Heart left ventricle (tissue), 16 donors: ENCODE results near the gene ZNF79. TPM values are rescaled to one million over a fixed set of nuclear protein-coding genes. Genes with fewer than 3 reads are reported as not detected.

ENCODE experiments used
- ATAC-seq, 4 donors: fragments of 200-7000 bp; cut with Tn5 transposase; one replicate each; pipeline ENCODE4 v1.9.1; 2020 to 2022; ENCODE audit warnings: moderate library complexity in 4 of 4, mild to moderate bottlenecking in 3 of 4, moderate number of reproducible peaks in 1 of 4
- DNase-seq, 5 donors: peaks; one replicate each; pipeline ENCODE4 v3.0.0-alpha.2; 2020
- H3K27ac ChIP-seq, 12 donors: fragments of 200-600 bp; sonication (generic) in 4 of 12; one replicate each; pipeline versions ENCODE4 v1.5.0 to v1.8.0; 2016 to 2022; ENCODE audit warnings: mild to moderate bottlenecking in 2 of 12
- H3K27me3 ChIP-seq, 9 donors: fragments of 200-600 bp; sonication (generic) in 2 of 9; one replicate each; pipeline versions ENCODE4 v1.5.1 to v1.8.0; 2016 to 2022; ENCODE audit warnings: mild to moderate bottlenecking in 3 of 9
- H3K36me3 ChIP-seq, 9 donors: fragments of 200-600 bp; sonication (generic) in 2 of 9; one replicate each; pipeline versions ENCODE4 v1.5.0 to v1.8.0; 2018 to 2022; ENCODE audit warnings: mild to moderate bottlenecking in 2 of 9
- H3K4me1 ChIP-seq, 12 donors: fragments of 200-600 bp; sonication (generic) in 4 of 12; one replicate each; pipeline versions ENCODE4 v1.5.0 to v1.8.0; 2016 to 2022; ENCODE audit warnings: mild to moderate bottlenecking in 3 of 12
- H3K4me3 ChIP-seq, 12 donors: fragments of 200-600 bp; sonication (generic) in 4 of 12; one replicate each; pipeline versions ENCODE4 v1.5.0 to v1.8.0; 2017 to 2022; ENCODE audit warnings: mild to moderate bottlenecking in 9 of 12, moderate library complexity in 4 of 12
- H3K9me3 ChIP-seq, 12 donors: fragments of 200-600 bp; sonication (generic) in 4 of 12; one replicate each; pipeline versions ENCODE4 v1.5.0 to v1.8.0; 2016 to 2022; ENCODE audit warnings: mild to moderate bottlenecking in 1 of 12
- CTCF ChIP-seq, 12 donors: fragments of 200-600 bp; sonication (generic) in 4 of 12; IDR thresholded peaks; one replicate each; pipeline versions ENCODE4 v1.5.0 to v1.8.0; 2018 to 2022; ENCODE audit warnings: antibody characterized with exemption in 12 of 12, mild to moderate bottlenecking in 5 of 12
- POLR2A ChIP-seq, 2 donors: fragments of 450-650 bp; IDR thresholded peaks; one replicate each; pipeline ENCODE4 v1.6.1; 2017; ENCODE audit warnings: antibody characterized with exemption in 2 of 2, mild to moderate bottlenecking in 2 of 2, moderate library complexity in 2 of 2
- WGBS, 4 donors: extraction: QIAGEN DNeasy Blood & Tissue Kit in 2 of 4; methylation state at CpG; one replicate each; pipeline versions ENCODE4 v1.1.5 to v1.1.7; 2013 to 2018; 5-methylcytosine and 5-hydroxymethylcytosine counted together
- intact Hi-C, 10 donors: fragments of 100-400 bp; cut with DNase I; formaldehyde crosslinking; loops; one replicate each; pipeline versions ENCODE4 v1.11.1 to v1.14.2; 2022
- polyA plus RNA-seq, 2 donors: library from polyadenylated mRNA; stranded (reverse); fragments of 200-250 nt; gene quantifications; one replicate each; pipeline ENCODE4 v1.2.3, GENCODE V29; 2013
- total RNA-seq, 9 donors: library from RNA; depleted of rRNA in 2 of 9; stranded (reverse); fragments of >200 nt in 2 of 9; fragmentation: NEBNext Ultra II Directional in 3 of 9; extraction: Animal tissue kit (Norgen Biotek cat#: 25700) in 3 of 9; gene quantifications; one replicate each; pipeline versions ENCODE4 v1.1.0 to v1.2.4, GENCODE V29; 2016 to 2023
- donor health status: ischemic (EF 13 %, LVEDD 7.1; RV severe dilation, severe dysfunction).
- donor health status: healthy with polysubstance abuse.
- donor health status: DM: no; HTN: yes; CAD: no.
- donor health status: DM: no; HTN: no; CAD: no.
- donor health status: ischemic (EF 25% LVEDD 6.9; RV normal size, moderate dysfunction).
- donor health status: ischemic (EF 25% LVEDD 5.7; RV mildly dilated, moderate dysfunction).
- donor health status: healthy.
- donor health status: DM: yes; HTN: yes; CAD: no.
- donor health status: ischemic (EF 35%, LVEDD 5.7; RV mildly dilated, moderate dysfunction).
- donor health status: nonischemic (EF 11% LVEDD 7.7; RV severe dilation, severe dysfunction).
- donor health status: DM: yes; HTN: yes; CAD: no.
- donor health status: PGD.
- donor health status: ischemic (EF 29% LVEDD 5.4; RV normal size, mild dysfunction).
- donor health status: nonischemic (EF 23%, LVEDD 6.1; RV moderate dilation, normal function).

The ZNF79 gene
- total and polyA plus RNA-seq, 11 donors, result 3.1 to 7.4 (median 5.6) TPM

GRCh38 chr9:127399736-127400269 lies 24.4 kb upstream of the ZNF79 start:
- H3K4me1 ChIP-seq, result peaks cover 0 to 26% (median 17%) of the 10 kb centered on the region in 12 donors
- TF ChIP-seq CTCF (IDR thresholded peaks at IDR 0.05) (no peak), POLR2A (IDR thresholded peaks at IDR 0.05) (no peak)
- no peak overlapping the region for H3K4me3 ChIP-seq
- H3K36me3 ChIP-seq, result peaks cover 0 to 50% (median 26%) of the 10 kb centered on the region in 9 donors
- H3K27me3 ChIP-seq, result no peaks in the 10 kb centered on the region
- DNase-seq (peak in 1 of 5 donors; percentile 28), ATAC-seq (no peak)
- H3K27ac ChIP-seq, result no peak overlapping the region
- no peaks in the 10 kb centered on the region for H3K9me3 ChIP-seq
- intact Hi-C loops, result loop anchor here in 9 of 10 donors (2.0 to 10.0 kb wide), 7 partner anchors 85 to 183 kb away; no protein-coding TSS in a partner anchor
- WGBS, 4 donors, result 93 to 97% (median 95%) methylated on average over 14 of the region's 14 CpGs

- Histone ChIP-seq H3K4me3 (no peak overlapping the region), H3K27me3 (no peaks in the 10 kb centered on the region), H3K27ac (peak overlapping the region in 1 of 12 donors; percentile 12), H3K36me3 (peaks cover 0 to 64% (median 39%) of the 10 kb centered on the region in 9 donors), H3K4me1 (peaks cover 0 to 30% (median 17%) of the 10 kb centered on the region in 12 donors), H3K9me3 (no peaks in the 10 kb centered on the region)
- ATAC-seq (no peak), DNase-seq (no peak)
- intact Hi-C loops, result no loop called here
- no peak for TF ChIP-seq POLR2A (IDR thresholded peaks at IDR 0.05)
- no peak for TF ChIP-seq CTCF (IDR thresholded peaks at IDR 0.05)
- 83 to 90% (median 84%) methylated on average over 8 to 18 of the region's 18 CpGs for WGBS, 4 donors
Observed at GRCh38 chr9:127402401-127403090, 21.6 kb upstream of the ZNF79 start.

- WGBS, 4 donors, result 90 to 98% (median 93%) methylated on average over 17 to 22 of the region's 22 CpGs
- Histone ChIP-seq H3K4me1 (peaks cover 0 to 22% (median 13%) of the 10 kb centered on the region in 12 donors), H3K27me3 (no peaks in the 10 kb centered on the region), H3K9me3 (no peaks in the 10 kb centered on the region), H3K4me3 (no peak overlapping the region), H3K36me3 (peaks cover 0 to 64% (median 39%) of the 10 kb centered on the region in 9 donors), H3K27ac (peak overlapping the region in 1 of 12 donors; percentile 5)
- DNase-seq, result no peak
- intact Hi-C loops, result no loop called here
- no peak for ATAC-seq
- TF ChIP-seq POLR2A (IDR thresholded peaks at IDR 0.05) (no peak), CTCF (IDR thresholded peaks at IDR 0.05) (no peak)
Observed at GRCh38 chr9:127403507-127404192, 20.5 kb upstream of the ZNF79 start.

GRCh38 chr9:127404631-127405030 lies 19.6 kb upstream of the ZNF79 start:
- Histone ChIP-seq H3K36me3 (peaks cover 0 to 63% (median 39%) of the 10 kb centered on the region in 9 donors), H3K4me3 (no peak overlapping the region), H3K4me1 (peaks cover 0 to 16% (median 11%) of the 10 kb centered on the region in 12 donors), H3K27ac (no peak overlapping the region), H3K27me3 (no peaks in the 10 kb centered on the region), H3K9me3 (no peaks in the 10 kb centered on the region)
- ATAC-seq (no peak), DNase-seq (no peak)
- WGBS, 4 donors, result 87 to 96% (median 95%) methylated on average over 18 to 23 of the region's 23 CpGs
- intact Hi-C loops, result no loop called here
- TF ChIP-seq POLR2A (IDR thresholded peaks at IDR 0.05) (no peak), CTCF (IDR thresholded peaks at IDR 0.05) (no peak)
